ENCODE data around the gene ADCY7. TPM values are rescaled to one million over a fixed set of nuclear protein-coding genes. Genes with fewer than 3 reads are reported as not detected.
A peak's percentile ranks its signal among the peaks of the same experiment; 100 is the strongest.

ADCY7 gene
- total RNA-seq, 2 experiments from 2014 or later = 131 to 232 TPM

GRCh38 chr16:50282955-50283631 is 16.7 kb downstream of the ADCY7 start:
- Mint-ChIP-seq H3K9me3 (ENCODE audit: low read depth) (no peaks in the 10 kb centered on the region), H3K4me1 (peaks cover 74% of the 10 kb centered on the region), H3K4me3 (no peak overlapping the region), H3K36me3 (peaks cover 53% of the 10 kb centered on the region), H3K27me3 (no peaks in the 10 kb centered on the region), H3K27ac (no peak overlapping the region)
- DNase-seq (no peak), ATAC-seq (no peak)
- CTCF ChIA-PET = interaction anchor here (0.7 to 2.5 kb wide), 12 partner anchors 8 to 73 kb away, joined by 3 to 16 read pairs (median 6); partner anchors contain the start of gene ADCY7

GRCh38 chr16:50284131-50284911 is 18.0 kb downstream of the ADCY7 start:
- CTCF ChIA-PET = interaction anchor here (1.3 to 2.2 kb wide), 7 partner anchors 9 to 74 kb away, joined by 3 to 15 read pairs (median 5); no protein-coding TSS in a partner anchor
- Mint-ChIP-seq H3K27ac (peak overlapping the region; percentile 40), H3K36me3 (peaks cover 53% of the 10 kb centered on the region), H3K4me3 (no peak overlapping the region), H3K27me3 (no peaks in the 10 kb centered on the region), H3K4me1 (peaks cover 66% of the 10 kb centered on the region), H3K9me3 (ENCODE audit: low read depth) (no peaks in the 10 kb centered on the region)
- DNase-seq (no peak), ATAC-seq (no peak)

GRCh38 chr16:50285406-50286003 is 19.2 kb downstream of the ADCY7 start:
- H3K27ac Mint-ChIP-seq = peak overlapping the region; percentile 4
- H3K36me3 Mint-ChIP-seq = peaks cover 46% of the 10 kb centered on the region
- ATAC-seq (no peak), DNase-seq (no peak)
- no peaks in the 10 kb centered on the region for H3K9me3 Mint-ChIP-seq (ENCODE audit: low read depth)
- CTCF ChIA-PET = interaction anchor here (0.9 to 1.7 kb wide), 2 partner anchors 10 to 260 kb away, joined by 3 to 5 read pairs; no protein-coding TSS in a partner anchor
- H3K4me3 Mint-ChIP-seq = no peak overlapping the region
- no peaks in the 10 kb centered on the region for H3K27me3 Mint-ChIP-seq
- H3K4me1 Mint-ChIP-seq = peaks cover 59% of the 10 kb centered on the region

GRCh38 chr16:50286681-50287080 is 20.3 kb downstream of the ADCY7 start:
- H3K27me3 Mint-ChIP-seq = no peaks in the 10 kb centered on the region
- CTCF ChIA-PET = interaction anchor here (0.7 to 1.7 kb wide), 2 partner anchors 51 to 261 kb away, joined by 3 to 5 read pairs; no protein-coding TSS in a partner anchor
- peaks cover 46% of the 10 kb centered on the region for H3K36me3 Mint-ChIP-seq
- no peak for DNase-seq
- no peak for ATAC-seq
- peaks cover 48% of the 10 kb centered on the region for H3K4me1 Mint-ChIP-seq
- H3K4me3 Mint-ChIP-seq = no peak overlapping the region
- H3K27ac Mint-ChIP-seq = no peak overlapping the region
- H3K9me3 Mint-ChIP-seq (ENCODE audit: low read depth) = no peaks in the 10 kb centered on the region

- no peak overlapping the region for H3K4me3 Mint-ChIP-seq
- no peak for ATAC-seq
- peaks cover 35% of the 10 kb centered on the region for H3K4me1 Mint-ChIP-seq
- no peak for DNase-seq
- H3K36me3 Mint-ChIP-seq = peaks cover 45% of the 10 kb centered on the region
- H3K27ac Mint-ChIP-seq = no peak overlapping the region
- CTCF ChIA-PET = interaction anchor here (0.6 to 0.8 kb wide), 2 partner anchors 8 to 86 kb away, joined by 3 to 4 read pairs; no protein-coding TSS in a partner anchor
- H3K9me3 Mint-ChIP-seq (ENCODE audit: low read depth) = no peaks in the 10 kb centered on the region
- no peaks in the 10 kb centered on the region for H3K27me3 Mint-ChIP-seq
These were observed 21.7 kb downstream of the ADCY7 start for GRCh38 chr16:50288026-50288425.

GRCh38 chr16:50288920-50289319 is 22.6 kb downstream of the ADCY7 start:
- H3K27me3 Mint-ChIP-seq = no peaks in the 10 kb centered on the region
- H3K27ac Mint-ChIP-seq = peak overlapping the region; percentile 40
- CTCF ChIA-PET = no interaction called here
- H3K36me3 Mint-ChIP-seq = peaks cover 46% of the 10 kb centered on the region
- H3K4me3 Mint-ChIP-seq = no peak overlapping the region
- H3K9me3 Mint-ChIP-seq (ENCODE audit: low read depth) = no peaks in the 10 kb centered on the region
- ATAC-seq (no peak), DNase-seq (no peak)
- H3K4me1 Mint-ChIP-seq = peaks cover 26% of the 10 kb centered on the region

- Mint-ChIP-seq H3K36me3 (peaks cover 43% of the 10 kb centered on the region), H3K9me3 (ENCODE audit: low read depth) (no peaks in the 10 kb centered on the region), H3K4me1 (peaks cover 16% of the 10 kb centered on the region), H3K27me3 (no peaks in the 10 kb centered on the region), H3K4me3 (no peak overlapping the region), H3K27ac (peak overlapping the region; percentile 27)
- DNase-seq (no peak), ATAC-seq (no peak)
- CTCF ChIA-PET = interaction anchor here (0.9 kb wide), 1 partner anchor 17 kb away, joined by 3 read pairs; no protein-coding TSS in a partner anchor
These were observed 23.8 kb downstream of the ADCY7 start for GRCh38 chr16:50289950-50290764.

- ATAC-seq (no peak), DNase-seq (no peak)
- Mint-ChIP-seq H3K9me3 (ENCODE audit: low read depth) (no peaks in the 10 kb centered on the region), H3K27ac (no peak overlapping the region), H3K27me3 (no peaks in the 10 kb centered on the region), H3K4me1 (peaks cover 15% of the 10 kb centered on the region), H3K36me3 (peaks cover 43% of the 10 kb centered on the region), H3K4me3 (no peak overlapping the region)
- CTCF ChIA-PET = interaction anchor here (0.6 to 0.9 kb wide), 2 partner anchors 8 to 17 kb away, joined by 3 read pairs; no protein-coding TSS in a partner anchor
These were observed 24.5 kb downstream of the ADCY7 start for GRCh38 chr16:50290856-50291255.

GRCh38 chr16:50291719-50292565 is 25.6 kb downstream of the ADCY7 start:
- DNase-seq (no peak), ATAC-seq (no peak)
- no peak overlapping the region for H3K27ac Mint-ChIP-seq
- peaks cover 36% of the 10 kb centered on the region for H3K36me3 Mint-ChIP-seq
- H3K4me3 Mint-ChIP-seq = no peak overlapping the region
- CTCF ChIA-PET = no interaction called here
- no peaks in the 10 kb centered on the region for H3K9me3 Mint-ChIP-seq (ENCODE audit: low read depth)
- H3K4me1 Mint-ChIP-seq = peaks cover 12% of the 10 kb centered on the region
- H3K27me3 Mint-ChIP-seq = no peaks in the 10 kb centered on the region

GRCh38 chr16:50292566-50292948 is 26.2 kb downstream of the ADCY7 start:
- CTCF ChIA-PET = no interaction called here
- no peak overlapping the region for H3K4me3 Mint-ChIP-seq
- no peak for ATAC-seq
- no peaks in the 10 kb centered on the region for H3K27me3 Mint-ChIP-seq
- H3K36me3 Mint-ChIP-seq = peaks cover 34% of the 10 kb centered on the region
- H3K27ac Mint-ChIP-seq = no peak overlapping the region
- no peaks in the 10 kb centered on the region for H3K9me3 Mint-ChIP-seq (ENCODE audit: low read depth)
- DNase-seq = no peak
- H3K4me1 Mint-ChIP-seq = peaks cover 12% of the 10 kb centered on the region

- Mint-ChIP-seq H3K4me3 (no peak overlapping the region), H3K4me1 (peaks cover 12% of the 10 kb centered on the region), H3K9me3 (ENCODE audit: low read depth) (no peaks in the 10 kb centered on the region), H3K27me3 (no peaks in the 10 kb centered on the region), H3K36me3 (peaks cover 29% of the 10 kb centered on the region), H3K27ac (no peak overlapping the region)
- ATAC-seq (no peak), DNase-seq (no peak)
- CTCF ChIA-PET = interaction anchor here (1.3 kb wide), 1 partner anchor 9 kb away, joined by 4 read pairs; no protein-coding TSS in a partner anchor
These were observed 26.9 kb downstream of the ADCY7 start for GRCh38 chr16:50293041-50293783.
